GM18867 (cell line): ENCODE data around the gene TFF1.

Experiments
- ATAC-seq: cut with Tn5 transposase; IDR thresholded peaks from one replicate; pipeline ENCODE4 v1.9.1; 2021; ENCODE audit warnings: mild to moderate bottlenecking, moderate library complexity; ENCODE audit not compliant: unreplicated experiment

Gene TFF1

DNA sequence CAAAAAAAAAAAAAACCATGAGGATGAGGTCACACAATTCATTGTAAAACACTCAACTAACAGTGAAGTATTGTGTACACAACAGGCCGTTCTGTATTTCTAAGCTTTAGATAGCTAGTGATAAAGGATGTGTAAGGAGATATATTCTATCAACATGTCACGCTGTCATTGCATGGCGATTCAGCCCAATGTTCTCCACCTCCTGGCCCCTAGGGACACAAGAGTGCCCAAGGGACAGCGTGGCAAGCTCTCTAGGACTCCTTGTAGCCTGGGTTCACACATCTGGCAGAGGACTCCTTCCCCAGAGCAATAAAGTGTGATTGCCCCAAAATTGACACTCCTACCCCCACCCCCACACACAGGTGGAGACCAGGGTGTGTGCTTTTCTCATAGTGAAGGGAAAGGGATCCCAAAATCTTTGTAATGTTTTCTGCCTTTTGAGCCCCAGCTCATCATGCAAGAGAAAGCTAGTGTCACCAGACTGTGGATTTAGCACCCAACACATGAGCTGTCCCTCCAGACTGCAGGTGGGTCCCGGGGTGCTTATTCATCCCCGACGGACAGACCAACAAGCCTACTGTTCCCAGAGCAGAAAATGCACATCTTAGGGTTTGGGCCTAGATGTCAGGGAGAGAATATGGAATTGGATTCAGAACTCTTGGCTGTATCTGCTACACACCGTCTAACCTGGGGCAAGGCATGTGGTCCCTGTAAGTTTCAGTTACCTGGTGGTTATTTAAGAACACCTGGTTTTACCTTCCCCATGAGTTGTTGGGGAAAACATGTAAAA, 18.0 kb upstream of the TFF1 start:
- no peak for ATAC-seq

GRCh38 chr21:42383331-42383730, 17.0 kb upstream of the TFF1 start:
- ATAC-seq: no peak

DNA sequence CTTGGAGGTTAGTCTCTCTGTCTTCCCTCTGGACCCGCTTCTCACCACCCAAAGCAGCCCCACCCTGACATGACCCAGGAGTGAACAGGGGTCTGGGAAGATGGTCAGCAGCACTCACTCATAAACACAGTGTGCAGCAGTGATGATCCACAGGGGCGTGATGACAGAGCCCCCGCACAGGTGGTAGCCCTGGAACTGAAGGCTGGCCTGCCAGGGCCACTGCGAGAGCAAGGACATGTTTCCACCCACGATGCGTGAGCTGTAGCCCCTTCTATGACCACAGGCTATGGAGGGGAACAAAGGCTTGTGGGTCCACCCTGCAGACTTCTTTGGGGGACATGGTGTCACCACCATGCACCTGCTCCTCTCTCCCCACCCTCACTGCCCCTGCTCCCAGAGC, 16.6 kb upstream of the TFF1 start:
- ATAC-seq: no peak

- no peak for ATAC-seq
These were observed 15.1 kb upstream of the TFF1 start for GRCh38 chr21:42381347-42381984.

- ATAC-seq: no peak
These were observed 13.3 kb upstream of the TFF1 start for GRCh38 chr21:42379426-42380215.

DNA sequence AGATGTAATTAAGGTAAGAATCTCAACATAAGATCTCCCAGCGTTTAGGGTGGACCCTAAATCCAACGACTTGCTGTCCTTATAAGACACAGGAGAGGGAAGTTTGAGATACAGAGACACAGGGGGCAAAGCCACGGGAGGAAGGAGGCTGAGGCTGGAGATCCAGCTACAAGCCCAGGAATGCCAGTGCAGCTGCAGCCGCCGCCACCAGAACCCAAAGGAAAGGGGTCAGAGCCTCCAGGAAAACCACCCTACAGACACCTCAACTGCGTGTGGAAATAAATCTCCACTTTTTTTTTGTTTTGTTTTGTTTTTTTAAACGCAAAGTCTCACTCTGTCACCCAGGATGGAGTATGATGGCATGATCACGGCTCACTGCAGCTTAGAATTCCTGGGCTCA, 12.1 kb upstream of the TFF1 start:
- ATAC-seq: no peak

DNA sequence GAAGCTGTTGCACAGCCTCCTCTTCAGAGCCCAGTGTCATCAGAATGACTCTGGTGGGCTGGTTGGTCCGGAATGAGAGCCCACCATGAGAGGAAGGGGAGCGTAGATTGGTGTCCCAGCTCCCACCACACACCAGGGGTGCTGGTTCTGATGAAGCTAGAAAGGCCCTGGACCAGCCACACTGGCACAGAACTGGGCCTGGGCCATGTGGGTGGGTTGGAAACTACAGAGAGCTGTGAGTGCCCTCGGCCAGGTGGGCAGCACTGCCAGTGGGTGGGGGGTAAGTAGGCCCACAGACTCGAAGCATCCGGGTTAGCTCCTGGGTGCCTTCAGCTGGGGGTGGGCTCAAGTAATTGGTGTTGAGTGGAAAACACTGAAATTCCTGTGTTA, 11.6 kb upstream of the TFF1 start:
- no peak for ATAC-seq

DNA sequence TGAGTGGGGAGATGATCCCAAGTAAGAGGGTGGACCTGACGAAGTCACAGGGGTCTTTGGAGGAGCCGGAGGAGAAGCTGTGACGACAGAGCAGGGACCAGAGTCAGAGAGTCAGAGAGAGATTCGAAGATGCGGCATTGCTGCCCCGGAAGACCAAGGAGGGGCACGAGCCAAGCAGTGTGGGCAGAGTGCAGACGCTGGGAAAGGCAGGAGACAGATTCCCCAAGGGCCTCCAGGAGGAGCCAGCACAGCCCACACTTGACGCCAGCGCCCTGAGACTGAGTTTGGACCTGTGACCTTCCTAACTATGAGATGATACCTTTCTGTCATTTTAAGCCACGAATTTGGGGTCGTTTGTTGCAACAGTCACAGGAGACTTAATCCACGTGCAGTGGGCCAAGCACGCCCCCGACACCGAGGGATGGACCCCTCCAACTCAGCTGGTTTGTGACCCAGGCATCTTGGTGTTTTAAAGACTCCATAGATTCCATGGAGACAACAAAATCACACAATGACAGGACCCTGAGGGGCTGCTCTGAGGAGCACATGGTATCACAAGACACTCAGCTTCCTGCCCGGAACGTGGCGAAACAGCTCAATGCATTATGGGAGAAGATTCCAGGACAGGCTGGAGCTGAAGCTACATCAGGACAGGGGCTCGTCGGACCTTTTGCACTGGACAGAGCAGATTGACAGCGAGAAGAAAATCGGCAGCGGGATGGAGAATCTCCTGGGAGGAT, 11.0 kb upstream of the TFF1 start:
- no peak for ATAC-seq

GRCh38 chr21:42376338-42376982, 10.1 kb upstream of the TFF1 start:
- ATAC-seq: no peak

- no peak for ATAC-seq
These were observed 9.6 kb upstream of the TFF1 start for GRCh38 chr21:42375966-42376337.

- no peak for ATAC-seq
These were observed 9.2 kb upstream of the TFF1 start for GRCh38 chr21:42375506-42375905.

GRCh38 chr21:42374864-42375499, 8.6 kb upstream of the TFF1 start:
- no peak for ATAC-seq

DNA sequence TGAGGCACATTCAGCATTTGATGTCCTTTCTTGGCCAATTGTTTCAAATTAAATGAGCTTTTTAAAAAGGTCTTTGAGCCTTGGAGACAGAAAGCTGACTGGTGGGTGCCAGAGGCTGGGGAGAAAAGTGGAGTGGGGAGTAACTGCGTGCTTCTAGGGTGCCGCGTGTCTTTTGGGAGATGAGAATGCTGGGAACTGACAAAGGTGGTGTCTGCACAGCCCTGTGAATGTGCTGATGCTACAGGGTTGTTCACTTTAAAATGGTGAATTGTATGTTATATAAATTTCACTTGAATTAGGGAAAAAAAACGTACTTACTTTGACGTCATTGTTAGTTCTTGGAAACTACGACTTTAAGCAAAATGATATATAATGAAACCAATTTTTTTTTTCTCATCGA, 8.1 kb upstream of the TFF1 start:
- no peak for ATAC-seq

- no peak for ATAC-seq
These were observed 7.6 kb upstream of the TFF1 start for GRCh38 chr21:42373908-42374455.

GRCh38 chr21:42373196-42373907, 7.0 kb upstream of the TFF1 start:
- ATAC-seq: no peak

GRCh38 chr21:42370894-42371654, 4.7 kb upstream of the TFF1 start:
- ATAC-seq: no peak

DNA sequence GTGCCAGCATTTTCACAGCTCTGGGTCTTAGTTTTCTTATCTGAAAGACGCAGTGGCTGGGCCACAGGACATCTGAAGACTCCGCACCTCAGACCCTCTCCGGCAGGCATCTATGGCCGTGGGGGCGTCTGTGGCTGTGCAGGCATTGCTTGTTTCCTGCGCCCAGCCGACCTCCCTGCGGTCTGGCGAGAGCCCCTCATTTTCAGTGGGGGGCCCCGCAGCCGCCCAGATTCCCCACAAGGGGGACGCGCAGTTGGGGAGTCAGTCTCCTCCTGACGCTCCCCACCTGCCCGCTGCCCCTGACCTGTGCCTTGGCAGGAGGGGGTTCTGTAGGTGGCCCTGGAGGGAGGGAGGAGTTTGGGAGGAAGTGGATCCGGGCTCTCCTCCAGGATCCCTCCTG, 3.5 kb upstream of the TFF1 start:
- ATAC-seq: no peak

DNA sequence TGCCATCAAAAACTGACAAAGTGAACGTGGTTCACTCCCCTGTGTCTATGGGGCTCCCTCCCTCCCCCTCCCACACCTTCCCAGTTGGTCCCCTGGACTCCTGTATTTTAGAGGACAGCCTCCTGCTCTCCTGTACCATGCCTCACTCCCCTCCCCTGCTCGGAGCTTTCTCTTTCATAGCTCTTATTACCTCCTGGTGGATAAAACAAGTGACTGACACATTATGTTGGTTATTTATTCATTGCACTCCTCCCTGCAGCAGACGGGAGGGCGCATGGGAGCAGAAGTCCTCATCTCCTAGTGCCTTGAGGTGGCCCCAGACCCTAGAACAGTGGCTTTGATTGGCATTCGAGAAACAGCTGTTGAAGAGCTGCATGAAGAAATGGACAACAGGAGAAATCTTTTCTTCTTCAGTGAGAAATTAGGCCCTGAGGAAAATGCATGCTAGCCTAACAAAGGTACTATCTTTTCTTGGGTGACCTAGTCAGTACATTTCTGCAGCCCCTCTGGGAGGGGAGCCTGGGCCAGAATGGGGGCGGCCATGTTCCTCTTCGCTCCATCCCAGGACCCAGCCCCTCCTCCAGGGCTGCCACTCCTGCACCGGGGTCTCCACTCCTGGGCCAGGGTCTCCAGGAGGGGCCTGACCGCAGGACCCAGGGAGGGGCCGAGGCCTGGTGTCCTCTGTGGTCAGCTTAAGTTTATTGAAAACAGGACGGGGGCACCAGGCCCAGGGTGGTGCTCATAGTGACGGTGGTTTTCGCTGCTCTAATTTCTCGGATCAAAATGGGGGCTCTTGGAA, 1.2 kb upstream of the TFF1 start:
- ATAC-seq: no peak
